NCI-H1092 (cell line): ENCODE results near the gene NLGN3.
A peak's percentile ranks its signal among the peaks of the same experiment; 100 is the strongest.

Source experiments
- DNase-seq: peaks from one replicate; lab custom pipeline; 2025; lab: John Stamatoyannopoulos, UW

NLGN3 gene

DNA sequence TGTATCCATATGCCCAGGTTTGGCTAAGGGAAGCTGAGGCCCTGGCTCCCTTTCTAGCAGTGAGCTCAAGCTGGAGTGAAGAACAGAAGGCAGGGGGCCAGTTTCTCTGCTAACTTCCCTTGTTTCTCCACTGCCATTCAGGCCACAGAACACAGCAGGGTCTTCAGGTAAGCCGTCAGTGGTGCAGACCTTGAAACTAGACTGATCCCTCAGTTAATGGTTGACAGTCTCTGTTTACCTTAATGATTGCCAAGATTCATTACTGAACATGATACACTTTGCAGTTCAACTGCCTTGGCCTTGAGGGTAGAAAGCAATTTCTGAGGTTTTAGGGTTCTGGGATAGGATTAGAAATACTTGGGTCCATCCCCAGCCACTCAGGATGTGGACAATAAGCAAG lies 69.5 kb downstream of the NLGN3 start:
- no peak for DNase-seq

DNA sequence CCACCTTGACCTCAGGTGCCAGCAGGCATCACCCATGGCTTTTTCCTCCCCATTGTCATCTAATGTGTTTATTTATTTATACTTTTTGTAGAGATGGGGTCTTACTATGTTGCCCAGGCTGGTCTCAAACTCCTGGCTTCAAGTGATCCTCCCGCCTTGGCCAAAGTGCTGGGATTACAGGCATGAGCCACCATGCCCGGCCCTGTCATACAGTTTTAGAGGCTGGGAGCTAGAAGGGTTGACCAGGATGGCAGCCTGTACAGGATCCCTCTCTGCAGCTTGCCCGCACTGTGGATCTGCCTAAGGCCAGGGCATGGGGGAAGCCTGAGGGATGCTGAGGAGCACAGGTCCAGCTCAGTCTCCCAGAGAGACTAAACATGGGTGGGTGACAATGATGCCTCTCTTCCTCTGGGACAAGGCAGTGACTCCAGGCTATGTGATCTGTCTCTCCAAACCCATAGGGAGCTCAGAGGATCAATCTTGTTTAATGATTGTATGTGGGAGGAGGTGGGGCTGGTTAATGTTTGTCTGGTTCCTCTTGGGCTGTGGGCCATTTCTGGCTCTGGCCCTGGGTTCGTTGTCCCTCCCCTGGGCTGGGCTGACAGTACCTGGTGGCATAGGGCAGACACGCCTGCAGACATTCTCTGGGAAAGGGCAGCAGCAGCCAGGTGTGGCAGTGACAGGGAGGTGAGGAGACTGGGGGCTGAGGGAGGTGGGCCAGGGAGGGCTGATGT lies 70.1 kb downstream of the NLGN3 start:
- DNase-seq = no peak

DNA sequence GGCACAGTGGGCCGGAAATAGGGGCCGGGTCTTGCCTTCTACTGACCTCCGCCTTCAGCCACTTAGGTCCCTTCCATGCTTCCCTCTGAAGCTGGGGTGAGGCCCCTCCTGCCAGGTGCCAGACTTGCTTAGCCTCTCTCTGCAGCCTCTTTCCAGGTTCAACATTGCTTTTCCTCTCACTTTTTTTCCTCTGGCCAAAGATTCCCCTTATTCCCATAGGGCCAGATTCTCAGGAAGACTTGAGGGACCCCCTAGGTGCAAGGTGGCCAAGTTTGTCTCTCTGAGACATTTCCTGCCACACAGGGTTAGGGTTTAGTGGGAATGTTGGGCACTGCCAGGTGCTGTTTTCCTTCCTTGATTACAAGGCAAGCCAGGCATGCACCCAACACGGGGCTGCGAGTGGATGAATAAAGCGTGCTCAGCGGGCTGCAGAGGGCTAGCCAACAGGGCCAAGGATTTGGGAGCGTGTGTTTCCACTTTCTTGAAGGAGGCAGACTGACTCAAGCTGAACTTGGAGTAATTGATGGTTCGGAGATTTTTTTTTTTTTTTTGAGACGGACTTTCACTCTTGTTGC lies 70.8 kb downstream of the NLGN3 start:
- DNase-seq = no peak

DNA sequence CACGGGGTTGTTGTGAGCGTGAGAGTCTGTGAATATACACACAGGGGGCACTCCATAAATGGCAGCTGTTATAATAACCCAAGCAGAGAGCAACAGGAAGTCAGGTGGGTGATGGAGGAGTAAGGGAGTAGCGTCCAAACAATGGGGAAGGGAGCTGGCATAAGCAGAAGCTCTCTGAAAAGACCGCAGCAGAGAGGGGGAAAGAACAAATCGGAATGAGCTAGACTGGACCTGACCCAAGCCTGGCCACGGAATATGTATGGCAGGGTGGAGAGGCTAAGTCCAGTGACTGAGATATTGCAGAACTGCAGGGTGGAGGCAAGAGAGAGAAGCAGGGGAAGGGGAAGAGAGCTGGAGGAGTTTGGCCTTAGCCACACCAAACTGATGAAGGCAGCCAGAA lies 71.8 kb downstream of the NLGN3 start:
- peak; percentile 74 for DNase-seq

DNA sequence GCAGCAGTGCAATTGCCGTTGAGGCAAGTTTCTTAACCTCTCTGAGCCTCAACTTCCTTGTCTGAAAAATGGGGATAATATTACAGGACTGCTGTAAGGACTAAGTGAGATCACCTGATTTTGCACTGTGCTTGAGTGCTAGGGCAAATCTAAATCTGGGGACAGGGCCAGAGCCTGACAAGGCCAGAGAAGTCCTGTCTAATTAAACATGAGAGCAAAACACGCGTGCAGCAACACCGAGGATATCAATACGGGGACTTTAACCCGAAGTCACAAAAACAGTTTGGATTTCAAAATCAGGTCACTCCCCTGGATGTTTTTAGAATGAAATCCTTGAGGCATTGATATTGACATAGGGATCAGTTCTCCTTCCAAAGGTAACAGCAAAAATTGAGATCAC lies 72.7 kb downstream of the NLGN3 start:
- no peak for DNase-seq
